GM18517 (cell line): ENCODE data around the gene CCSER2.

Experiments
- ATAC-seq: cut with Tn5 transposase; IDR thresholded peaks from one replicate; pipeline ENCODE4 v1.9.1; 2021; ENCODE audit warnings: mild to moderate bottlenecking, moderate library complexity; ENCODE audit not compliant: unreplicated experiment

Gene CCSER2

GRCh38 chr10:84542522-84543490 is 214.4 kb downstream of the CCSER2 start:
- ATAC-seq: no peak

- ATAC-seq: no peak
Observed at GRCh38 chr10:84543948-84544347, 215.6 kb downstream of the CCSER2 start.

- no peak for ATAC-seq
Observed at GRCh38 chr10:84545651-84546050, 217.3 kb downstream of the CCSER2 start.

- no peak for ATAC-seq
Observed at GRCh38 chr10:84546609-84547008, 218.2 kb downstream of the CCSER2 start.

- no peak for ATAC-seq
Observed at GRCh38 chr10:84547616-84548015, 219.2 kb downstream of the CCSER2 start.

GRCh38 chr10:84548869-84549268 is 220.5 kb downstream of the CCSER2 start:
- no peak for ATAC-seq

DNA sequence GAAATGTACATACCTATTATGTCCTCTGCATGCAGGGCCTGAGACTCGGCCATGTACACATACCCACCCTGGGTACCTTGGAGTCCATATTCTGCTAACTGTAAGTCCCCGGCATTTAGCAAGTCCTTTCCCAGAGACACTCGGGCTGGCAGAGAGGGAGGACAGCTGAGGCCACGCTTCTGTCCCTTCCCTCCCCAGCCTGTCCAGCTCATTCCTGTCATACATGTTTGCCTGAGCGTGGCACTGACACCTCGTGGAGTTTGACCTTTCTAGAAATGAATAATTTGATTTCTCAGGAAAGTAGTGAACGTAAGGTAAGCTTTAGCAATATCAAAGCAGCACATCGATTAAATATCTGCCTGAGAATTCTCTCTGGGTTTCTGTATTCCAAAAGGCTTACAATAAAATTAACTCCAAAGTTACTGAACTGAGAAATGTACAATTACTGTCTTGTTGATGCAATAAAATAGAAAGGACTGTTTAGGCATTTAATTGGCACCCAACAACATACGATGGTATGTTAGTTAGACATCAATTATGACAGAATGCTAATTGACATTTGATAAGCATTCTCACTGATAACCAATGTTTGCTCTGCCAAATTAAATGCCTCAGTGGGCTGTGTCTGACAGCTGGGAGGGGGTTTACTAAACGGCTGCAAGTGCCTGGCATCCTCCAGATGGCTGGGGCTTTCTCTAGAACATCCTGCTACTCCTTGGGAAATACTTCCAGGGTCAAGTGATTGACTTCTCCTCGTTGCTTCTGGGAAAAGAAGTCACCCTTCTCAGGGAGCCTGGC is 221.2 kb downstream of the CCSER2 start:
- ATAC-seq: no peak

DNA sequence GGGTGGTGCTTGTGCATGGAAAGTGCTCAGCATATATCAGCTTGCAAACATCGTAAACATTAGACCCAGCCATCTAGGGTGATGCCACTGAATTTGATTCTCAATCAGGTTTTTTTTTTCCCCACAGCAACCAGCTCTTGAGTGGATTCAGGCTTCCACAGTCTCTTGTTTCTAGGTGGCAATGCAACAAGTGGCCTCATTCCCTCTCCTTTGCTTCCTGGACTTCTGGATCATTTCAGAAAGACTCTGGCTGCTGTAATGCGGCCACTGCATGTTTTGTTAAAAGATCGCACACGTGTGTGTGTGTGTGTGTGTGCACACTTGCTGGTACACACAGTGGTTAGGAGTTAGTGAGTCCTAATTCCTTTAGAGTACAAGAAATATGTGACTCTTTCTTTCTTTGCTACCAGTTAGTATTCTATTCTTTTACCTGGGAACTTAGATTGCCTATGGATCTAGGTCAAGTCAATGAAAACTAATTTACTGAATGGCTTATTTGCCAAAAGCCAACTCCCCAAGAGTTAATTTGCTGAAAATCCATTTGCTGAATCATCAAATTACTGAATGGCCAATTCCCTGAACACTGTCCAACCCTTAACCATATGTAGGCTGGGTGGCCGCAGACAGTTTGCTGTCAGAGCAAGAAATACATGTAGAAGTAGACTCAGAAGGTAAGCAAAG is 222.5 kb downstream of the CCSER2 start:
- ATAC-seq: no peak

GRCh38 chr10:84551437-84552120 is 223.2 kb downstream of the CCSER2 start:
- no peak for ATAC-seq

GRCh38 chr10:84552478-84552877 is 224.1 kb downstream of the CCSER2 start:
- ATAC-seq: no peak

DNA sequence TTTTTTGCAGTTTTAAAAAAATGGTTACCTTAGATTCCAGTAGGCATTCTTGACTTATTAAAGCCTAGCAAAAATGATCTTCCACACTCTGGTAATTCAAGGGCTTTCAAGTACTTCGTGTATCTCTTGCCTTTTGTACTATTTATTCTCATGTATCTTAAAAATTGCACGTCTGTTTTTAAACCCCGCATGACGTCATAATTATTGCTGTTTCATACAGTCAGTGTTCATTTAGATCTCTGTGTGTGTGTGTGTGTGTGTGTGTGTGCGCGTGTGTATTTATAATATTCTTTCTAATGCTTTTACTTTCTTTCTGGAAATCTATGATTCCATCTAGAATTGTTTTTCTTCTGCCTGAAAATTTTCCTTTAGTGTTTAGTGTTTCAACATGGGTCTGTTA is 234.2 kb downstream of the CCSER2 start:
- ATAC-seq: no peak

- peak; percentile 51 for ATAC-seq
Observed at GRCh38 chr10:84563355-84563754, 235.0 kb downstream of the CCSER2 start.

DNA sequence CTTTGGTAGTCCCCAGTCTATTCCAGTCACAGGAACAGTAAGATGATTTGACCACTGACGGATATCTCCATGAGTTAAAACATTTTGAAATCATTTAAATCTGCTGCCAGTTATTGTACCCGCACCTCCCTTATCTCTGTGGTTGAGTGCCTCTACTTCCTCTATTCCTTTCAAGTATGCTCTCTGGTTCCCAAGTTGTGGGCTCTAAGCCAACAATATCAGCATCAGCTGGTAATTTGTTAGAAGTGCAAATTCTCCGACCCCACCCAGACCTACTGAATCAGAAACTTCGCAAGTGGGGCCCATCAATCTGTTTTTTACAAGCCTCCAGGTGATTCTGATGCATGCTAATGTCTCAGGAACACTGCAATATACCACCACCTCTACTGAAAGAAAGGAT is 235.5 kb downstream of the CCSER2 start:
- no peak for ATAC-seq

DNA sequence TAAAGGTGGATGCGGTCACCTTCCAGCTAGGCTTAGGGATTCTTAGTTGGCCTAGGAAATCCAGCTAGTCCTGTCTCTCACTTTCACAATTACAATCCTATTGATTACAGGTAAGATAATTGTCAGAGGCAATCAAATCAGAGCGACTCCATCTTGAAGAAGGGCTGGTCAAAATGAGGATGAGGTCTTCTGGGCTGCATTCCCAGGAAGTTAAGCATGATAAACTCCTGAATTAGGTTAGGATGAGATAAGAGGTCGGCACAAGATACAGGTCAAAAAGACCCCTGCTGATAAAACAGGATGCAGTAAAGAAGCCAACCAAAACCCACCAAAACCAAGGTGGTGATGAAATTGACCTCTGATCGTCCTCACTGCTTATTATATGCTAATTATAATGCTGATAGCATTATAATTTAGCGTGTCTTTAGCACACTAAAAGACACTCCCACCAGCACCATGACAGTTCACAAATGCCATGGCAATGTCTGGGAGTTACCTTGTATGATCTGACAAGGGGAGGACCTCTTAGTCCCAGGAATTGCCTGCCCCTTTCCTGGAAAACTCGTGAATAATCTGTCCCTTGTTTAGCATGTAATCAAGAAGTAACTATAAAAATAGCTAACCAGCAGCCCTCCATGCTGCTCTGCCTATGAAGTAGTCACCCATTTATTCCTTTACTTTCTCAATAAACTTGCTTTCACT is 237.6 kb downstream of the CCSER2 start:
- ATAC-seq: no peak

GRCh38 chr10:84567133-84567532 is 238.7 kb downstream of the CCSER2 start:
- no peak for ATAC-seq
